ENCODE measurements around the gene PRR4.

PRR4 gene, protein sequence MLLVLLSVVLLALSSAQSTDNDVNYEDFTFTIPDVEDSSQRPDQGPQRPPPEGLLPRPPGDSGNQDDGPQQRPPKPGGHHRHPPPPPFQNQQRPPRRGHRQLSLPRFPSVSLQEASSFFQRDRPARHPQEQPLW

DNA sequence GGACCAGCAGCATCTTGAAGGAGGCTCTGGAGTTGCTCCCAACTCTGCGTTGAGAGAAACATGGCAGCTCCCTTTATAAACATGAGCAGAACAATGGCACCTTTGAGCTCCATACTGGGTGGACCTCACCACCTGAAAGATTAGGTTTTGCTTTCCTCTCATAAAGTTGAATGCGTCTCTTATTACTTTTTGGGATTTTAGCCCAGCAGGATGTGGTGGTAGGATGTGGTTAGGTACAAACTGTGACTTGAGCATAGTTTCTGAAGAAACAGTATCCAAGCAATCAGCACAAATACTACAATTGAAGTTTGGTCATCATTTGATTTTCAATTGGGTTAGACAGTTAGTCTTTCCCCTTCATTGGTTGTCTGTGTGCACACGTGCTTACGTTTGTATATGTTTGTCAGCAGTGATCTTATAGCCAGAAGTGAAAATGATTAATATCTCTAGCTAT, at the start of gene PRR4:
Gene PRR4, minus strand, starts transcription at position 51 of the 454 bp plus-strand sequence. Its CDS starts 38 bp downstream, at position 13.
- no peak for DNase-seq

DNA sequence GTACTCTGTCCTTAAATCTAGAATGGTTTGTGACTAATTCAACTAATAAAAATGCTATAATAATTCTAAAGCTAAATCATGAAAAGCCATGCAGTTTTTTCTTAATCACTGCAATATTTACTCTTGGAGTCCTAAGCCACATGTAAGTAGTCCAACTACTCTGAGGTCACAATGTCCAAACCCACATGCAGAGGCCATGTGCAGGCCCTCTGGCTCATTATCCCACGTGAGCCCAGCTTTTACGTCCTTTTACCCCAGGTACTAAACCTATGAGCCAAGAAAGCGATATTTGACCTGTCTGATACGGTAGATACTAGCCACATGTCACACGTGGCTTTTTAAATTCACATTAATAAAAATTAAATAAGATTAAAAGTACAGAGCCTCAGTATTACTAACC, 47.6 kb upstream of the PRR4 start:
- no peak for DNase-seq

DNA sequence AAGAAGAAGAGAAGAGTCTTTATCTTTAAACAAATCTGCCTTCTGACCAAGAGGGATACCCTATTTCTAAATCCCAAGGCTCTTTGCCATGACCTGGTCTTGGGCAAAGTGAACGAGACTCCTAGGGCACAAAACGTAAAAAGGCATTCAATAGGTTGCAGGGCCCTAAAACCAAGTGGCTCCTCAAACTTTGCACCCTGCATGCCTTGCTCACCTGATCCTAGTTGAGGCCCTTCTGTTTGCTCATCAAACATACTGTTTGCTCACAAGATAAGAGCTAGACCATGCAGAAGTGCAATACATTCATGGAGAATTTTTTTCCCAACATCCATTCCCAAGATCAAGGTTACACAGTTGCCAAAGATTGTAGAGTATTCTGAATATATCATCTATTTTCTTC, 42.7 kb upstream of the PRR4 start:
- no peak for DNase-seq

DNA sequence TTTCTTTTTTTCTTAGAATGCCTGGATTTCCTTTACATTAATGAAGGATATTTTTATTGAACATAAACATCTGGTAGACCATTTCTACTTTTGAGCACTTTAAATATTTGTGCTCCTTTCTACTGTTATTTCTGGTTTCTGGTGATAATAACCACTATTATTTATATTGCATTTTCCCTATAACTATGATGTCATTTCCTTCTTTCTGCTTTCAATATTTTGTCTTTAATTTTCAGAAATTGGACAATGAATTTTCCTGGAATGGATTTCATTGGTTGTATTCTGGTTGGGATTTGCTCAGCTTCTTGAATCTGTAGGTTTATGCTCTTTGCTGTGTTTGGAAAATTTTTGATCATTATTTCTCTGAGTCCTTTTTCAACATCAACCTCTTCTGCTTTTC, 40.0 kb upstream of the PRR4 start:
- no peak for DNase-seq

DNA sequence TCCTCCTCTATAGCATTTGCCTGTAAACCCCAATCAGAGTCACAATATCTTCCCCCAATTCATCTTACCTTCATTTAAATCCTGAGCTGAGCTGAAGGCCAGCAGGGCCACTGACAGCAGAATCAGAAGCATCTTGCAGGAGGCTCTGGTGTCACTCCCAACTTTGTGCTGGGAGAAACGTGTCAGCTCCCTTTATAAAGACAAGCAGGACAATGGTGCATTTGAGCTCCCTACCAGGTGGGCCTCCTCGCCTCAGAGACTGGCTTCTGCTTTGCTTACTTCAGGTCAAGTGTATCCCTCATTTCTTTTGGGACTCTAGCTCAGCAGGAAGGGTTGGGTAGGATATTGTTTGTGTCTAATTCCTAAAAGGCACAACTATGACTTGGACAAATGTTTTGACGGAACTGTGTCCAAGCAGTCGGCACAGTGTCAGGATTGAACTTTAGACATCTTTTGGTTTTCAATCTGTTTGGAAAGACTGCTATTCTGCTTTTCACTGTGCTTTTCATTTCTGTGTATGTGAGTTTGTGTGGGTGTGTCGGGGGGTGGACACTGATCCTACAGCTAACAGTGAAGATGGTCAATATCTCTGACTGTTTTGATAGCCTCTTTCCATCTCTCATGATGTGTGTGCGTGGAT, 34.9 kb upstream of the PRR4 start, which contains the start of gene PRH1:
Gene PRH1, minus strand, starts transcription at position 170 of the 640 bp plus-strand sequence. Its CDS starts 38 bp downstream, at position 132.
- no peak for DNase-seq

DNA sequence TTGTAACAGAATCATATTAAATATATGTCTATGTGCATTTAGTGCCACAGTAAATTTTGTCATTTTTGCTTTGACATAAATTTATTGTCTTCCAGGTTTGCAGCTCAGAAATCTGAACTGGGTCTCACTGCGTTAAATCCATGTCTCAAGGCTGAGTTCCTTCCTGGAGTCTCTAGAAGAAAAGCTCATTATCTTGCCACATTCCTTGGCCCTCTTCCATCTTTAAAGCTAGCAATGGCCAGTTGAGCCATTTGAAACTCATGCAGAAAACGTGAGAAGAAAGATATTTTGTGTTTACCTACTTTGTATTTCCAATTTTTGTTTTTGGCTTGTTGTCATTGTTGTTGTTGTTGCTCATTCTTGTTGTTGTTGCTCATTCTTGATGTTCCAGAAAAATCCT, 24.1 kb upstream of the PRR4 start:
- DNase-seq: no peak

DNA sequence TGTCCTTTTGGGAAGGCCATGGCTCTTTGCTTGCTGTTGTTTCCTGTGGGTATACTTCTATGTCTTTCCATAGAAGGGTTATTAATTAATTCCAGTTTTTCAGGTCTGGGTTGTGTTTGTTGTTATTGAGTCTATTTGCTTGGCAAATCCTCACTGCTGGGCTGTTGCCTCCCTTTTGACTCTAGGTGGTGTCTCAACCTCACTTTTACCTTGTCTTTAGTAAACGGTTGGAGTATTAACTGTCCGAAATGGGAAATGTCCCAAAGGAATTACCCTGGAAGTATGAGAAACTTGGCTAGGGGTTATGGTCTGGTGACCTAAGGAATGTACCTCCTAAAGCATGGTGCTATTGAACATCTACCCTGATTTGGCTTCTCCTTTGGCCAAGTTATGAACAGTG, 18.1 kb upstream of the PRR4 start:
- no peak for DNase-seq

DNA sequence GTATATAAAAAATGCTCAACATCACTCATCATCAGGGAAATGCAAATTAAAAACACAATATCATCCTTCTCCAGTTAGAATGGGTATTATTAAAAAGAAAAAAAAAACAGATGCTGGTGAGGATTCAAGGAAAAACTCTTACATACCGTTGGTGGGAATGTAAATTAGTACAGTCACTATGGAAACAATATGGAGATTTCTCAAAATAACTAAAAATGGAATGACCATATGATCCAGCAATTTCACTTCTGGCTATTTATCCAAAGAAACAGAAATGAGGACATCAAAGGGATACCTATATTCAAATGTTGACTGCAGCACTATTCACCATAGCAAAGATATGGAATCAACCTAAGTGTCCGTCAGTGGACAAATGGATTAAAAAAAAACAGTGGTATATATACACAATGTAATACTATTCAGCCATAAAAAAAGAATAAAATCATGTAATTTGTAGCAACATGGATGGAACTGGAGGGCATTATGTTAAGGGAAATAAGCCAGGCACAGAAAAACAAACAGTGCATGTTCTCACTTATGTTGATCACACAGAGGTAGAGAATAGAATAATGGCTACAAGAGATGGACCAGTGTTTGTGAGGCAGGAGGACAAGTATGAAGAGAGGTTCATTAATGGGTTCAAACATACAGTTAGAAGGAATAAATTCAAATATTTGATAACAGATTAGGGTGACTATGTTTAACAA, 14.4 kb upstream of the PRR4 start:
- DNase-seq: no peak

DNA sequence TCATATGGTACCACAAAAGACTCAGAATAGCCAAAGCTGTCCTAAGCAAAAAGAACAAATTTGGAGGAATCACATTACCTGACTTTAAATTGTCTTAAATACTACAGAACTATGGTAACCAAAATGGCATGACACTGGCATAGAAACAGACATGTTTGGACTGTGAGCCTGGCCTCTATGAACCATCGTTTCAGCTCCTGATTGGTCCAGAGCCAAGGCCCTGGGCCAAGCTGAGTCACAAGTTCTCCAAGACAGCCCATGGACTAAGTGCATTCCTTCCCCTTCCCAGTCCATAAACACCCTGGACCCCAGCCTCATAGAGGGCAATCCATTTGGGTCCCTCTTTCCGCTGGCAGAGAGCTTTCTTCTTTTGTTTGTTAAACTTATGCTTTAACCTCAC, 12.1 kb upstream of the PRR4 start:
- DNase-seq: no peak

DNA sequence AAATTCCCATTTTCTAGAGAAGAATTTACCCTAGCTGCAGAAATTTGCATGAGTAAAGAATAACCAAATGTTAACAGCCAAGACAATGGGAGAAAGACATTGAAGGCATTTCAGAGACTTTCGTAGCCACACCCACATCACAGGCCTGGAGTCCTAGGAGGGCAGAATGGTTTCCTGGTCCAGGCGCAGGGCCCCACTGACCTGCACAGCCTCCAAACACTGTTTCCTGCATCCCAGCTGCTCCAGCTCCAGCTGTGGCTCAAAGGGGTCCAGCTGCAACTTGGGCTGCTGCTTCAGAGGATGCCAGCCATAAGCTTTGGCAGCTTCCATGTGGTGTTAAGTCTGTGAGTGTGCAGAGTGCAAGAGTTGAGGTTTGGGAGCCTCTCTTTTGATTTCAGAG, 6.5 kb upstream of the PRR4 start:
- no peak for DNase-seq

DNA sequence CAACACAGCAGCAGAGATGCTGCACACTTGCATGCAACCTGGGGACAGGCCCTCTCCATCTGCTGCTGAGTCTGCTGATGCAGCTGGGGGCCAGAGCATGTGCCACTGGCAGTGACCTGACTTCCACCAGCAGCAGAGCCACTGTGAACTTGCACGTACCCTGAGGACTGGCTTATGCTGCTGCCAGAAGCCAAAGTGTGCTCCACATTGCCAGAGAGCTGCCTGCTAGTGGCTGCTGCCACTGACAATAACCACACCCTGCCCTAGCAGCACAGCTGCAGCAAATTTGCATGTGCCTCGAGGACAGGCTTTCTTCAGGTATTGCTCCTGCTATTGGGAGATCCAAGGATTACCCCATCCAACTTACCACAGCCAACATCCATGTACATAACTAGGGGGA, 4.5 kb upstream of the PRR4 start:
- DNase-seq: no peak

DNA sequence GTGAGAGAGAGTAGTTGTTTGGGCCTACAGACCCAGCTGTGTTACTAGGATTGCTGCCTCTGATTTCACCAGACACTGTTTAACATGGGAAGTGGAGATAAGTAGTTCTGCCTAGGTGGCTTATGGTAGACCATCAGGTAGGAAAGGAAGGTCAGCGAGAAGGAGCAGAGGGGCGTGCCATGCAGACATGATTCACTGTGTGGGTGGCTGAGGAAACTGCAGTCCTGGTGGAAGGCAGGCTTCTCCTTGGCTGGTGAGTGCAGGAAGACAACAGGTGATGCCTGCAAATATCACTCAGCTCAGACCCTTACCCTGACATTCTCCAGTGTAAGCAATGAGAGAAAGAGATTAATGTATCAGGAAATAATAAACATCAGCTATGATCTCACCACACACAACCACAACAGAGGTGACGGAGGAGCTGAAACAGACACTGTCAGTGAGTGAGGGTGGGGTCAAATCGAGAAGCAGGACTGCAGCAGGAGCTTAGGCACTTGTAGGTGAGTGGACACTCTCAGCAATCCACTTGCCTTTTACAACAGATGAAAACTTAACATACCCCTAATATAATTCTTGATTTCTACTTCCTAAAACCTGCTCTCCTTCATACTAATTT, 2.1 kb upstream of the PRR4 start:
- no peak for DNase-seq

DNA sequence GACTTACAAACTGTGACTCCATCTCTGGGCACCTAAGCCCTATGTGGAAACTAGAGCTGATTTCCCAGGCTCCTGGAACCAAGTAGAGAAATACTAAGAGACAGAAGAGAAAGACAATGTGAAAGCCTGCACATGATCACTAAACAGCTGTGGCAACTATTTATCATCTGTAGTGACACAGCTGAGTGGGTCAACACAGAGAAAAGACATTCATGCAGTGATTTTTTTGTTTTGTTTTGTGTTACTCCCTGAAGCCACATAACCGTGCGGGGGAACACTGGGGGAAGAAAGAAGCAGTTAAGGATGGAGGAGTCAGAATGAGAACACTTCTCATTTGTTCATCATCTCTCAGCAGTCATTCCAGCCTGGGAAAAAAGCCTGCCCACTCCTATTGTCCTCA, 1.5 kb downstream of the PRR4 start:
- no peak for DNase-seq

DNA sequence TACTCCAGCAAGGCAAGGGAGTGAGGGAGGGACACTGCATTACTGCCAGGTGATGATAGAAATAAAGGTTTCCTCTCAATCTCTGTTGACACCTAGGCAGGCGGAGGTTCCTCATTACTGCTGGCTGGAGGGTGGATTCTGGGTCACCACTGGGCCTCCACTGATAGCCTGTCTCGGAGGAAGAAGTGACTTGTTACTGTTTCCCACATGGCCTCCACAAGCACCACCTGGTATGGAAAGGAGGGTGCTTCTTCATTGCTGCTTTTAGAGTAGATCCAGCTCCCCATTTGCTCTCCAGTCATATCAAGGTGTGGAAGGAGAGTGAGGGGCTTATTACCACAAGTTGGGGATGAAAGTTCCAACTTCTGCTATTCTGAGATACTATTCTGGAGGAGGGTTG, 6.4 kb downstream of the PRR4 start:
- no peak for DNase-seq

DNA sequence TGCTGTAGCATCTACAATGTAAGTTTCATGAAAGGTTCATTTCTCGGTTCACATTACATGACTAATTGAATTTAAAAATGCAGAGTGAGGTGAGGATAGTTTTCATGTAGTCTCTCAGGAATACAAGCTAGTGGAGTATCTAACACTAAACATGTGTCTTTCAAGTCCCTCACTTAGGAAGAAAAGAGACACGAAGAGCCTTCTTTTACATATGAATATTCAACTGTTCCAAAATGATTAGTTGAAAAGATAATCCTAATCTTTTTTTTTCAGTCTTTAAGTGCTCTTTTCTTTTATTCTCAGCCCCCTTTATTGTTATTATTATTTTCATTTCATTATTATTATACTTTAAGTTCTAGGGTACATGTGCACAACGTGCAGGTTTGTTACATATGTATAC, 10.8 kb downstream of the PRR4 start:
- no peak for DNase-seq

DNA sequence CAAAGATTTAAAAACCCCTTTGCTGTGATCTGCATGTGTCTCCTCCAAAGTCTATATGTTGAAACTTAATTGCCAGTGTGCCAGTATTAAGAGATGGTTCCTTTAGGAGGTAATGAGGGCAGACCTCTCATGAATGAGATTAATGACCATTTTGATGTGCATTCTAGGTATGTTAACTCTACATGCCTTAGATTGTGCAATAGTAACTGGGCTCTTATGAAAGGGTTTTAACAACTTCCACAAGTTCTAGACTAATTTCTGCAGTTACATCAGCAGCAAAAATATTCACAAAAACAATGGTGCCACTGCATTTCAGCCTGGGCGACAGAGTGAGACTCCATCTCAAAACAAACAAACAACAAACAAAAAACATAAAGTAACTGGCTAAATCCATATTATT, 19.3 kb downstream of the PRR4 start:
- no peak for DNase-seq

DNA sequence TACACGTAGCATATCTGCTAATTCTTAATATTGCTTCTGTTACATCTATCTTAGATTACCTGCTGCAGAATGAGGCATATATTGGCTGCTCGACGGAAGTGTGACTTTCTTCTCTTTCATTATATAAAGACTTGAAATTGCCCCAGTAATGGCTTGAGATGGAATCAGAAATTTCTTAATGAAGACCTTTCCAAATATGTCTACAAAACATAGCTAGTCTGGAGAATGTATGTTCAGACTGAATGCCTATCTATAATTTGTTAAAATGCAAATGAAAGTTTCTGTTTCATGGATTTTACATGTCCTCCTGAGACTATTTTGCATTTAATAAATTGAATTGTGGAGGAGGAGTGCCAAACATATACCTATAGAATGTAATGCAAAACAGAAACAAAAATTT, 23.0 kb downstream of the PRR4 start, which contains the start of gene TAS2R10:
Gene TAS2R10, minus strand, starts transcription at position 101 of the 400 bp plus-strand sequence. Its CDS starts 89 bp downstream, at position 12.
- DNase-seq: no peak

DNA sequence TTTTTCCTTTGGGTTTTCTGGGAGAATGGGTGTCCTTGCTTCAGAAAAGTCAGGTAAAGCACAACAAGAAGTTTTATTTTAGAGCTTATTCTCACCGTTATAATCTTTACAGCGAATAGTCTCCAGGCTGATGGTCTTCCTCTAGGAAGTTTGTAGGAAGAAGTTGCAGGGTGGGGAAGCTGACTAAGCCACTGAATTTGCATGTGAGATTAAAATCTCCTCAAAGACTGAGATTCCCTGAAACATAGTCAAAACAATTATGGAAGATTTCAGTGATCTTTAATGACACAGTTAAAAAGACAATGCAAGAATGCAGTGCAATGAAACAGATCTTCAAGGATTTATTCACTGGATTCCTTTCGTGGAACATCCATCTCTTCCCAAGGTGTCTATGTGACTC, 24.3 kb downstream of the PRR4 start:
- DNase-seq: no peak

DNA sequence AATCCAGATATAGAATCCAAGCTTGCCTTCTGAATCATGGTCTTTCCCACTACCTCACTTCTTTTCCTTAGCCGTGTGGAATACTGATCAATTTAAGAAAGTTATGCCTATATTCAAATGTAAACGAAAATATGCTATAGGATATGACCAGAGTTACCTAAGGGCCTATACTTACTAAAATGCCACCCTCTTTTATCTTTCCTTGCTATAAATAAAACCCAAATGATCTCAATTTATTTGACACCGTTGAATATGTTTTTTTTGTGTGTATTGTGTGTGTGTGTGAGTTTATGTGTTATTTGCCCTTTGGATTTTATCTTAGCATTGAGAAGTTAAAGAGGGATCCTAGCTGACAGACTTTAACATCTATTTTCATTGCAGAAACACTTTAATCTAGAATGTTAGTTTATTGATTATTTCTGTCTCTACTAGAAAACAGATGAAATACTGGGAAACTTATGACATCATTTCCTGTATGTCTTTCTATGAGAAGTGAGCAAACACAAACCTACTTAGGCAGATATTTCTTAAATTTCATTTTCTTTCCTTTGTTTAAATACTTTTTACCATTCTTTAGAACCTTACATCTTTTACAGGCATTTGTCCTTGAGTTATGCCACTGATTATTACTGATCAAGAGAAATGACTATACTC, 37.3 kb downstream of the PRR4 start:
- DNase-seq: no peak

DNA sequence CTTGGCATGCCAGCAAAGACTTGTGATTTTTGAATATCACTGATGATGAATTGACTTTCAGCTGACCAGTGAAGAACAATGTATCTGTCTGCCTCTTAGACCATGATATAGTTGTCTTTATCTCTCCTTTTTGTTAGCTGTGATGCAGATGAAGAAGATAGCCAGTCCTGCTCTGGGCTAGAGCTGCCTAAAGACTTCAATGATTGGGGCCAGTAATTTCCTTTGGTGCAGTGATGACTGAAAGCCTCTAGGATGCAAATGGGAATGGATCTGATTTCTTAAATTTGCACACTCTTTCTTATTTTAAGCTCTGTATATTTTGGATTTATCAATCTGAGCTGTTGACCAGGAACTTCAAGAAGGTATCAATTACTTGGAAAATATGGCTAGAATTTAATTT, 39.2 kb downstream of the PRR4 start, which contains the start of gene TAS2R9:
Gene TAS2R9, minus strand, starts transcription at position 101 of the 400 bp plus-strand sequence. Its CDS starts 93 bp downstream, at position 8.
- DNase-seq: no peak

DNA sequence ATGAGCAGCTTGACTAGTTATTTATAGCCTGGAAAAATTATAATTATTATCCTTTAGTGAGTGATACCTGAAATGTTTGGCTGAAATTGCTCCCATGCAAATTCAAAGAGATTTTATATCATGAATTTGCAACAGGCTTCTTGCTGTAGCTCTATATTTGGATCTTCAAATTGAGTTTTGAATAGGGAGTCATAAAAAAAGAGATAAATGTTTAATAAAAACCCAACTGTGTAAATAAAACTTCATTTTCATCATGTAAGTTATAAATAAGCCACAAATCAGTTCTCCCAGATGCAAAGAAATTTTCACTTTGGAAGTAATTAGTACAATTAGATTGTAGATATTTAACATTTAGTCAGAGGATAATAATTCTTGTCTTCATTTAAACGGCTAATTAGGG, 42.1 kb downstream of the PRR4 start, which contains the start of gene TAS2R8:
Gene TAS2R8, minus strand, starts transcription at position 101 of the 400 bp plus-strand sequence. CDS start 306 bp downstream, outside the sequence.
- no peak for DNase-seq

DNA sequence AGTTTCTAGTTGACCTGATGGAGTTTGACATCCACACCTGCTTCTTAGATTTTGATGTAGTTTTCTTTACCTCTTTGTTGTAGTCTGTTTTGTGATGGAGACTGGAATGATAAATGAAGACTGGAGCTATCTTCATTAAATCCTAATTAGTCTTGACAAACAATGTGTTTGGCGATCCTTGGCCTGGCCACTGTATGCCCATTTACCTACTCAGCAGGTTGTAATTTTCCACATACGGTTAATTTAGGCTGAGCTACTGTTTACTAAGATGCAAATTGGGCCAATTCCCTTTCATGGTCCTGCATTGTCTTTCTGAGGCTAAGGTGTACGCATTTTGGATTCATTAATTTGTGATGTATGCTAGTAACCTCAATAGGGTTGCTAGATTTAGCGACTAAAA, 46.7 kb downstream of the PRR4 start, which contains the start of gene TAS2R7:
Gene TAS2R7, minus strand, starts transcription at position 41 of the 400 bp plus-strand sequence. CDS start 57 bp downstream, outside the sequence.
- no peak for DNase-seq

DNA sequence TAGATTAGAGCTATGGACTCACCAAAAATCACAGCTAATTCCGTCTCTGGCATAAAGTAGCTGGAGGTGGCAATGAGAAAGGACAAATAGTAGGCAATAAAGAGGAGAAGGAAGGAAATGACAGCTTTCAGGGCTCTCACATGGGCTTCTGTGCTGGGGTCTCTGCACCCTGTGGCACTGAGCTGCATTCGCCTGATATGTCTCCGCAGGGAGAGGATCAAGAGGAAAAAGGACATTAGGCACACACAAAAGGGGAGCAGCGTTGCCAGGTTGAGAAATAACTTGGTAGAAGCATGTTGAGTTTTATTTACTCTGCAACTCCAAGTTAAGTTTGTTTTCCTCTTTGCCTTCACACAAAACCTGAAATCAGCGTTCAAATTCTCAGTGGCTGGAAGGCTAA, 47.5 kb downstream of the PRR4 start:
- DNase-seq: no peak

Measured in stimulated activated CD4-positive, alpha-beta T cell treated with anti-CD3 and anti-CD28 coated beads, Interleukin-4, amount 100 ng/mL, for 1 hour (primary cell).